ENCODE measurements around the gene EOLA2.
"Not testable (repeated sequence)": the region's sequence is repeated elsewhere in the genome, so short reads cannot be mapped to it uniquely, and the experiment has no call there.

- not testable (repeated sequence) for TF ChIP-seq CTCF (conservative IDR thresholded peaks at IDR 0.05; ENCODE audit: low read depth, low read length); EZH2 (IDR thresholded peaks at IDR 0.05; ENCODE audit: borderline replicate concordance, low read depth, low read length, poor library complexity, severe bottlenecking)
These were observed 10.9 kb downstream of the EOLA2 start for GRCh38 chrX:149927245-149927963.

Measured in A673 (cell line).